Measurements from ENCODE around the gene ZNF558.

ZNF558 gene

GRCh38 chr19:8832132-8833021 lies at the start of gene ZNF558, which contains the start of gene MBD3L1:
ZNF558 (minus strand) TSS chr19:8832304; CDS start chr19:8822659, 9,645 bp downstream.
MBD3L1 (plus strand) TSS chr19:8832377; CDS start chr19:8842679, 10,302 bp downstream.
- peak; percentile 100 for DNase-seq

GRCh38 chr19:8881512-8881911 lies 49.4 kb upstream of the ZNF558 start:
- no peak for DNase-seq

GRCh38 chr19:8880868-8881488 lies 48.9 kb upstream of the ZNF558 start:
- no peak for DNase-seq

GRCh38 chr19:8877854-8878705 lies 46.0 kb upstream of the ZNF558 start:
- DNase-seq: peak; percentile 37

- DNase-seq: no peak
These were observed 34.2 kb upstream of the ZNF558 start for GRCh38 chr19:8866344-8866743.

- DNase-seq: no peak
These were observed 26.2 kb upstream of the ZNF558 start for GRCh38 chr19:8858260-8858659.

- DNase-seq: no peak
These were observed 18.4 kb upstream of the ZNF558 start for GRCh38 chr19:8850488-8850887.

GRCh38 chr19:8849232-8849631 lies 17.1 kb upstream of the ZNF558 start:
- no peak for DNase-seq

GRCh38 chr19:8846819-8847218 lies 14.7 kb upstream of the ZNF558 start:
- DNase-seq: no peak

GRCh38 chr19:8840708-8841107 lies 8.6 kb upstream of the ZNF558 start:
- DNase-seq: no peak

GRCh38 chr19:8835877-8836276 lies 3.8 kb upstream of the ZNF558 start:
- peak; percentile 17 for DNase-seq

GRCh38 chr19:8835446-8835845 lies 3.3 kb upstream of the ZNF558 start:
- peak; percentile 27 for DNase-seq

GRCh38 chr19:8831832-8832131 lies 322 bp downstream of the ZNF558 start:
- peak; percentile 84 for DNase-seq

- no peak for DNase-seq
These were observed 731 bp downstream of the ZNF558 start for GRCh38 chr19:8831373-8831772.

GRCh38 chr19:8827277-8827676 lies 4.8 kb downstream of the ZNF558 start:
- peak; percentile 29 for DNase-seq

GRCh38 chr19:8826371-8826770 lies 5.7 kb downstream of the ZNF558 start:
- no peak for DNase-seq

GRCh38 chr19:8821748-8822241 lies 10.3 kb downstream of the ZNF558 start:
- DNase-seq: no peak

- DNase-seq: no peak
These were observed 11.9 kb downstream of the ZNF558 start for GRCh38 chr19:8820234-8820633.

GRCh38 chr19:8815780-8816179 lies 16.3 kb downstream of the ZNF558 start:
- DNase-seq: no peak

- DNase-seq: no peak
These were observed 17.9 kb downstream of the ZNF558 start for GRCh38 chr19:8814176-8814575.

- peak; percentile 50 for DNase-seq
These were observed 20.6 kb downstream of the ZNF558 start for GRCh38 chr19:8811315-8812172.

GRCh38 chr19:8806661-8807060 lies 25.4 kb downstream of the ZNF558 start:
- DNase-seq: peak; percentile 10

Data from OCI-M1 (cell line).